Measurements from ENCODE around the gene MCEMP1.

- TF ChIP-seq CTCF (IDR thresholded peaks at IDR 0.05) (no peak), POLR2A (IDR thresholded peaks at IDR 0.05) (no peak)
Observed at GRCh38 chr19:7692417-7693088, 15.7 kb downstream of the MCEMP1 start.

Measured in esophagus squamous epithelium (tissue), 4 donors.